SK-N-SH (cell line): ENCODE data around the gene SAMD4A. TPM values are rescaled to one million over a fixed set of nuclear protein-coding genes. Genes with fewer than 3 reads are reported as not detected.

Experiments used
- CTCF ChIA-PET: fragments of 300-600, 350-600 bp; formaldehyde crosslinking; extraction: SDS; loops from one replicate; lab custom pipeline; 2021; lab: Yijun Ruan, JAX
- POLR2A ChIA-PET: fragments of 350-600 bp; sonication (Branson Sonifier 250); formaldehyde crosslinking; extraction: SDS; loops from one replicate; lab custom pipeline; 2020; ENCODE audit warnings: antibody characterized with exemption, inconsistent platforms; lab: Yijun Ruan, JAX
- DNase-seq: peaks from one replicate; pipeline ENCODE4 v3.0.0; 2012
- H2AFZ ChIP-seq: fragments of 200-600 bp; sonication (generic); 2 replicates; pipeline ENCODE4 v1.8.1; 2016; ENCODE audit warnings: antibody characterized with exemption, mild to moderate bottlenecking, low read depth
- H3F3A ChIP-seq: fragments of 200-600 bp; sonication (generic); replicated peaks from 2 replicates; pipeline ENCODE3; 2016; ENCODE audit warnings: antibody characterized with exemption, mild to moderate bottlenecking; ENCODE audit not compliant: insufficient read depth
- H3K27ac ChIP-seq, 2 experiments: fragments of 200-500 bp in 1 of 2; fragments of 200-600 bp in 1 of 2; sonication (Bioruptor generic) in 1 of 2; sonication (generic), shearing (Covaris generic) in 1 of 2; 2 replicates each; pipeline versions ENCODE4 v1.5.1 to v1.6.1; 2014 to 2016; ENCODE audit warnings: low read depth in 2 of 2, inconsistent platforms in 1 of 2, low read length in 1 of 2, mild to moderate bottlenecking in 1 of 2, mixed read lengths in 1 of 2
- H3K27me3 ChIP-seq: fragments of 200-600 bp; sonication (generic), shearing (Covaris generic); 2 replicates; pipeline ENCODE4 v1.6.1; 2016; ENCODE audit warnings: mixed run types; ENCODE audit not compliant: insufficient read depth
- H3K36me3 ChIP-seq, 2 experiments: fragments of 200-500 bp in 1 of 2; fragments of 200-600 bp in 1 of 2; sonication (Bioruptor generic) in 1 of 2; sonication (generic) in 1 of 2; replicated peaks in 1 of 2; 2 replicates each; pipeline versions ENCODE3 to v1.5.1; 2014 to 2016; ENCODE audit warnings: low read length in 1 of 2, mild to moderate bottlenecking in 1 of 2; ENCODE audit not compliant: insufficient read depth in 2 of 2, control insufficient read depth in 1 of 2
- H3K4me1 ChIP-seq, 2 experiments: fragments of 200-500 bp in 1 of 2; fragments of 200-600 bp in 1 of 2; sonication (Bioruptor generic) in 1 of 2; sonication (generic), shearing (Covaris generic) in 1 of 2; 2 replicates each; pipeline versions ENCODE4 v1.5.1 to v1.6.1; 2014 to 2016; ENCODE audit warnings: low read depth in 1 of 2, low read length in 1 of 2, mixed run types in 1 of 2; ENCODE audit not compliant: insufficient read depth in 2 of 2, control insufficient read depth in 1 of 2
- H3K4me2 ChIP-seq: fragments of 200-600 bp; sonication (generic), shearing (Covaris generic); 2 replicates; pipeline ENCODE4 v1.6.1; 2017; ENCODE audit warnings: mixed run types
- H3K4me3 ChIP-seq, 2 experiments: fragments of 200-500 bp in 1 of 2; fragments of 200-600 bp in 1 of 2; sonication (Bioruptor generic) in 1 of 2; sonication (generic), shearing (Covaris generic) in 1 of 2; 2 replicates each; pipeline versions ENCODE4 v1.5.1 to v1.8.1; 2014 to 2016; ENCODE audit warnings: low read depth in 2 of 2, inconsistent platforms in 1 of 2, low read length in 1 of 2, mild to moderate bottlenecking in 1 of 2, mixed read lengths in 1 of 2, moderate library complexity in 1 of 2
- H3K79me2 ChIP-seq: fragments of 200-600 bp; sonication (generic); 2 replicates; pipeline ENCODE4 v1.8.1; 2017; ENCODE audit warnings: mild to moderate bottlenecking; ENCODE audit not compliant: insufficient read depth
- H3K9ac ChIP-seq: fragments of 200-600 bp; sonication (generic); 2 replicates; pipeline ENCODE4 v1.6.1; 2017; ENCODE audit warnings: mixed run types
- H3K9me2 ChIP-seq: fragments of 200-600 bp; sonication (generic); 2 replicates; pipeline ENCODE4 v1.6.1; 2017; ENCODE audit warnings: mixed run types
- H3K9me3 ChIP-seq: fragments of 200-600 bp; sonication (generic); 2 replicates; pipeline ENCODE4 v1.6.1; 2017; ENCODE audit warnings: mixed run types, mild to moderate bottlenecking, moderate library complexity
- H4K20me1 ChIP-seq: fragments of 200-600 bp; sonication (generic); 2 replicates; pipeline ENCODE4 v1.6.1; 2017; ENCODE audit warnings: mild to moderate bottlenecking, mixed run types; ENCODE audit not compliant: insufficient read depth
- CHD2 ChIP-seq: fragments of 150-350 bp; IDR thresholded peaks from 2 replicates; pipeline ENCODE4 v1.6.1; 2018; ENCODE audit warnings: low read length; ENCODE audit not compliant: partially characterized antibody
- ELF1 ChIP-seq: IDR thresholded peaks from 2 replicates; pipeline ENCODE4 v1.4.0; 2012
- EZH2phosphoT487 ChIP-seq: fragments of 200-600 bp; sonication (generic); IDR thresholded peaks from 2 replicates; pipeline ENCODE4 v1.6.1; 2017; ENCODE audit warnings: low read depth, mixed run types, mild to moderate bottlenecking, antibody characterized with exemption, moderate library complexity, borderline replicate concordance
- FOSL2 ChIP-seq: IDR thresholded peaks from 2 replicates; pipeline ENCODE4 v1.4.0; 2012; ENCODE audit warnings: low read depth, mild to moderate bottlenecking, moderate library complexity, borderline replicate concordance
- FOXJ3 ChIP-seq: sonication (generic); formaldehyde crosslinking; IDR thresholded peaks from 2 replicates; pipeline ENCODE4 v1.5.1; 2020; ENCODE audit warnings: mild to moderate bottlenecking, missing genetic modification reagents
- FOXM1 ChIP-seq: IDR thresholded peaks from 2 replicates; pipeline ENCODE4 v1.4.0; 2012; ENCODE audit warnings: low read depth, mild to moderate bottlenecking
- GATA2 ChIP-seq: sonication (generic); formaldehyde crosslinking; IDR thresholded peaks from 2 replicates; pipeline ENCODE4 v1.5.0; 2020; ENCODE audit warnings: mild to moderate bottlenecking, missing genetic modification reagents
- JUND ChIP-seq: IDR thresholded peaks from 2 replicates; pipeline ENCODE4 v1.4.0; 2012
- MEF2A ChIP-seq: IDR thresholded peaks from 2 replicates; pipeline ENCODE4 v1.4.0; 2012; ENCODE audit warnings: low read depth, borderline replicate concordance
- MXI1 ChIP-seq: IDR thresholded peaks from 2 replicates; pipeline ENCODE4 v1.6.1; 2012; ENCODE audit warnings: mild to moderate bottlenecking, low read depth, low read length, improper control_type of control experiment
- NFIC ChIP-seq: IDR thresholded peaks from 2 replicates; pipeline ENCODE4 v1.4.0; 2012; ENCODE audit warnings: borderline replicate concordance
- NRF1 ChIP-seq: IDR thresholded peaks from 2 replicates; pipeline ENCODE4 v1.6.1; 2012; ENCODE audit warnings: low read depth, mild to moderate bottlenecking, low read length
- RAD21 ChIP-seq: IDR thresholded peaks from 2 replicates; pipeline ENCODE4 v1.6.1; 2012; ENCODE audit warnings: mild to moderate bottlenecking, low read length
- RCOR1 ChIP-seq: fragments of 150-350 bp; IDR thresholded peaks from 2 replicates; pipeline ENCODE4 v1.6.1; 2017; ENCODE audit warnings: antibody characterized with exemption, low read length
- RXRA ChIP-seq: IDR thresholded peaks from 2 replicates; pipeline ENCODE4 v1.4.0; 2012; ENCODE audit warnings: low read depth, mild to moderate bottlenecking, borderline replicate concordance
- SIN3A ChIP-seq: IDR thresholded peaks from 2 replicates; pipeline ENCODE4 v1.6.1; 2012; ENCODE audit warnings: low read depth, mild to moderate bottlenecking, low read length, moderate library complexity, borderline replicate concordance
- SMC3 ChIP-seq: IDR thresholded peaks from 2 replicates; pipeline ENCODE4 v1.6.1; 2012; ENCODE audit warnings: low read depth, low read length, improper control_type of control experiment
- TAF1 ChIP-seq: IDR thresholded peaks from 2 replicates; pipeline ENCODE4 v1.6.1; 2012; ENCODE audit warnings: low read depth, mild to moderate bottlenecking, low read length, moderate library complexity, borderline replicate concordance
- WGBS: methylation state at CpG from one replicate; pipeline ENCODE4 v1.1.6; 2017; ENCODE audit warnings: low lambda C conversion rate; 5-methylcytosine and 5-hydroxymethylcytosine counted together
- polyA plus RNA-seq, 3 experiments: library from polyadenylated mRNA; depleted of rRNA; stranded (reverse); fragments of >200 nt; gene quantifications; 2 replicates each; pipeline ENCODE4 v1.2.3, GENCODE V29; 2012
- TF ChIP-seq, protein P1 (sequence below): fragments of 150-350 bp; IDR thresholded peaks from 2 replicates; pipeline ENCODE4 v1.6.1; 2017; ENCODE audit warnings: antibody characterized with exemption, low read length, low read depth, borderline replicate concordance
- TF ChIP-seq, protein P2 (sequence below): IDR thresholded peaks from 2 replicates; pipeline ENCODE4 v1.4.0; 2012; ENCODE audit warnings: low read depth, borderline replicate concordance
- TF ChIP-seq, protein P3 (sequence below): IDR thresholded peaks from 2 replicates; pipeline ENCODE4; 2012

The SAMD4A gene
- polyA plus RNA-seq, 1 of the 3 experiments (the other 2 are of a cell fraction): 5.0 TPM

DNA sequence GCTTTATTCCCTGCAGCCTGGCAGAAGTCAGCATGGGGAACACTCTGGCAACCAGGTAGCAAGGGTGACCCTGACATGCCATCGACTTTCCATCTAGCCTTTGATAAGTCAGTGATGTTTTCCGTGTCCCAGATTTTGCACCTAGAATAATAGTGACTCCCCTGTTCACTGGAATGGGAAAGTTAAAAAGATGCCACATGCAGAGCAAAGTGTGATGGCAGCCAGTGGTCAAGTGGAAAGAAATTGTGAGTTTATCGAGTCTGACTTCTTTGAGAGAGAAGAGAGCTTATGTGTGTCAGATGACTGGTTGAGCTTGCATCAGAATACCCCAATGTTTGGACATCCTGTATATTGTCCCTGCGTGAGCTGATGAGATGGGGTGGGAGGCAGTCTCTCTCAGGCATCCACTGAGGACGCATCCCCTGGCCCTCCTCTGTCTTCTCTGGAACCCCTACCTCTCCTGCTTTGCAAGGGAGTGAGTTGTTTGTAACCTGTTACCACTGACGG is 187.2 kb downstream of the SAMD4A start:
- H3K9ac ChIP-seq: no peak overlapping the region
- H3K9me2 ChIP-seq: no peaks in the 10 kb centered on the region
- no peaks in the 10 kb centered on the region for H3K27me3 ChIP-seq
- no peaks in the 10 kb centered on the region for H3K9me3 ChIP-seq
- POLR2A ChIA-PET: no interaction called here
- CTCF ChIA-PET: interaction anchor here (1.2 to 1.6 kb wide), 2 partner anchors 19 to 23 kb away, joined by 3 to 9 read pairs; no protein-coding TSS in a partner anchor
- no peak overlapping the region for H3K4me3 ChIP-seq
- WGBS: 94% methylated on average over 6 of the region's 6 CpGs
- no peak for DNase-seq
- H4K20me1 ChIP-seq: no peaks in the 10 kb centered on the region
- H3K27ac ChIP-seq: no peak overlapping the region
- no peaks in the 10 kb centered on the region for H3F3A ChIP-seq
- TF ChIP-seq JUND: no peak
- no peak for TF ChIP-seq RCOR1
- TF ChIP-seq GATA2 (CRISPR knock-in tag): no peak
- TF ChIP-seq NRF1: no peak
- TF ChIP-seq RAD21: no peak
- TF ChIP-seq, protein P1, sequence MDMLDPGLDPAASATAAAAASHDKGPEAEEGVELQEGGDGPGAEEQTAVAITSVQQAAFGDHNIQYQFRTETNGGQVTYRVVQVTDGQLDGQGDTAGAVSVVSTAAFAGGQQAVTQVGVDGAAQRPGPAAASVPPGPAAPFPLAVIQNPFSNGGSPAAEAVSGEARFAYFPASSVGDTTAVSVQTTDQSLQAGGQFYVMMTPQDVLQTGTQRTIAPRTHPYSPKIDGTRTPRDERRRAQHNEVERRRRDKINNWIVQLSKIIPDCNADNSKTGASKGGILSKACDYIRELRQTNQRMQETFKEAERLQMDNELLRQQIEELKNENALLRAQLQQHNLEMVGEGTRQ: no peak
- TF ChIP-seq FOXJ3 (CRISPR knock-in tag): no peak
- H2AFZ ChIP-seq: no peak overlapping the region
- H3K4me1 ChIP-seq: no peaks in the 10 kb centered on the region
- no peak overlapping the region for H3K4me2 ChIP-seq
- peaks cover 16 to 33% of the 10 kb centered on the region in 2 experiments for H3K36me3 ChIP-seq
- peaks cover 14% of the 10 kb centered on the region; the same call in 1 of the 2 replicates for H3K79me2 ChIP-seq

DNA sequence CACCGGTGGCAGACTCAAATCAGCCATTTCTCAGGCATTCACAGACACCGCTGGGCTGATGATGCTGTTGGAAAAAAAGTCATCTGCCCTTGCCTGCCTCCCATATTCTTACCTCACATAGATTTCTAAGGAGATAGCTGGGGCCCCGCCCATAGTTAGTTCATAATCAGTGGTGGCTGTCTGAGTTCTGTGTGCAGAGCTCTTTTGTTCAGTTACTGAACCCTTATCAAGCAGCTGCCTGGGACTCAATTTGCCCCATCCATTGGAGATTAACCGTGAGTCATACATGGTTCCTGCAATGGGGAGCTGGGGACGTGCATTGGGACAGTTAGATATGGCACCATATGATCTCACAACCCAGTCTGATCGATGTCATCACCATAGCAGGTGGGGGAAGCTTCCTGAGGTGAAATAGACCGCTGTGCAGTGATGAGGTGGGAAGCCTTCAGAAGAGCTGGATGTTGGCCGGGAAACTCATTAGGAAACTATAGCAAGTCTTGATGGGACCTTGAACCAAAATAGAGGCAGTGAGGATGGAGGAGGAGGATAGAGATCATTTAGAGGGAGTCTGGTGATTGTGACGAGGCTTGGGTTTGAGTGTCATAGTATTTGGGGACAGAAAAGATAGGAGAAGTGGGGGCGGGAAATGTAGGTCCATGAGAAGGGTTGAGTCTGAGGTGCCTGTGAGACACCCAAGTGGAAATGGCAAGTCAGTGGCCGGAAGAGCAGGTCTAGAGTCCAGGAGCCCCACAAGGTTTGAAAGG is 187.9 kb downstream of the SAMD4A start:
- CTCF ChIA-PET: interaction anchor here (1.2 to 1.6 kb wide), 2 partner anchors 19 to 22 kb away, joined by 3 to 9 read pairs; no protein-coding TSS in a partner anchor
- no peaks in the 10 kb centered on the region for H3K9me2 ChIP-seq
- no peaks in the 10 kb centered on the region for H4K20me1 ChIP-seq
- no peak overlapping the region for H3K4me2 ChIP-seq
- POLR2A ChIA-PET: no interaction called here
- peaks cover 22 to 30% of the 10 kb centered on the region in 2 experiments for H3K36me3 ChIP-seq
- peaks cover 14% of the 10 kb centered on the region; the same call in 1 of the 2 replicates for H3K79me2 ChIP-seq
- H3K27ac ChIP-seq: no peak overlapping the region
- no peaks in the 10 kb centered on the region for H3K4me1 ChIP-seq
- TF ChIP-seq SIN3A: no peak
- TF ChIP-seq, protein P2, sequence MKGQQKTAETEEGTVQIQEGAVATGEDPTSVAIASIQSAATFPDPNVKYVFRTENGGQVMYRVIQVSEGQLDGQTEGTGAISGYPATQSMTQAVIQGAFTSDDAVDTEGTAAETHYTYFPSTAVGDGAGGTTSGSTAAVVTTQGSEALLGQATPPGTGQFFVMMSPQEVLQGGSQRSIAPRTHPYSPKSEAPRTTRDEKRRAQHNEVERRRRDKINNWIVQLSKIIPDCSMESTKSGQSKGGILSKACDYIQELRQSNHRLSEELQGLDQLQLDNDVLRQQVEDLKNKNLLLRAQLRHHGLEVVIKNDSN: no peak
- TF ChIP-seq CHD2: no peak
- TF ChIP-seq, protein P1: no peak
- no peak for TF ChIP-seq MEF2A
- no peak for TF ChIP-seq RAD21
- no peak for TF ChIP-seq NFIC
- no peak for TF ChIP-seq RXRA
- no peak for TF ChIP-seq FOSL2
- TF ChIP-seq SMC3: no peak
- no peak for TF ChIP-seq FOXM1
- TF ChIP-seq EZH2phosphoT487: no peak
- TF ChIP-seq NRF1: no peak
- no peak for TF ChIP-seq MXI1
- TF ChIP-seq, protein P3, sequence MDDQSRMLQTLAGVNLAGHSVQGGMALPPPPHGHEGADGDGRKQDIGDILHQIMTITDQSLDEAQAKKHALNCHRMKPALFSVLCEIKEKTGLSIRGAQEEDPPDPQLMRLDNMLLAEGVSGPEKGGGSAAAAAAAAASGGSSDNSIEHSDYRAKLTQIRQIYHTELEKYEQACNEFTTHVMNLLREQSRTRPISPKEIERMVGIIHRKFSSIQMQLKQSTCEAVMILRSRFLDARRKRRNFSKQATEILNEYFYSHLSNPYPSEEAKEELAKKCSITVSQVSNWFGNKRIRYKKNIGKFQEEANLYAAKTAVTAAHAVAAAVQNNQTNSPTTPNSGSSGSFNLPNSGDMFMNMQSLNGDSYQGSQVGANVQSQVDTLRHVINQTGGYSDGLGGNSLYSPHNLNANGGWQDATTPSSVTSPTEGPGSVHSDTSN: no peak
- no peak for TF ChIP-seq TAF1
- TF ChIP-seq ELF1: no peak
- no peak overlapping the region for H2AFZ ChIP-seq
- no peak overlapping the region for H3K4me3 ChIP-seq
- H3K9me3 ChIP-seq: no peaks in the 10 kb centered on the region
- DNase-seq: no peak
- no peaks in the 10 kb centered on the region for H3F3A ChIP-seq
- no peak overlapping the region for H3K9ac ChIP-seq
- H3K27me3 ChIP-seq: no peaks in the 10 kb centered on the region
- WGBS: 83% methylated on average over 11 of the region's 11 CpGs
